Heart left ventricle (tissue), 13 donors: ENCODE measurements around the gene OPN4.

ENCODE experiments used
- POLR2A ChIP-seq, 2 donors: fragments of 450-650 bp; IDR thresholded peaks; one replicate each; pipeline ENCODE4 v1.6.1; 2017; ENCODE audit warnings: antibody characterized with exemption in 2 of 2, mild to moderate bottlenecking in 2 of 2, moderate library complexity in 2 of 2
- TF ChIP-seq, protein P1 (sequence below), 12 donors: fragments of 200-600 bp; sonication (generic) in 4 of 12; IDR thresholded peaks; one replicate each; pipeline versions ENCODE4 v1.5.0 to v1.8.0; 2018 to 2022; ENCODE audit warnings: antibody characterized with exemption in 12 of 12, mild to moderate bottlenecking in 5 of 12
- donor health status: ischemic (EF 13 %, LVEDD 7.1; RV severe dilation, severe dysfunction).
- donor health status: DM: no; HTN: yes; CAD: no.
- donor health status: DM: no; HTN: no; CAD: no.
- donor health status: ischemic (EF 25% LVEDD 6.9; RV normal size, moderate dysfunction).
- donor health status: ischemic (EF 25% LVEDD 5.7; RV mildly dilated, moderate dysfunction).
- donor health status: ischemic (EF 35%, LVEDD 5.7; RV mildly dilated, moderate dysfunction).
- donor health status: nonischemic (EF 11% LVEDD 7.7; RV severe dilation, severe dysfunction).
- donor health status: DM: yes; HTN: yes; CAD: no.
- donor health status: PGD.
- donor health status: ischemic (EF 29% LVEDD 5.4; RV normal size, mild dysfunction).
- donor health status: nonischemic (EF 23%, LVEDD 6.1; RV moderate dilation, normal function).

DNA sequence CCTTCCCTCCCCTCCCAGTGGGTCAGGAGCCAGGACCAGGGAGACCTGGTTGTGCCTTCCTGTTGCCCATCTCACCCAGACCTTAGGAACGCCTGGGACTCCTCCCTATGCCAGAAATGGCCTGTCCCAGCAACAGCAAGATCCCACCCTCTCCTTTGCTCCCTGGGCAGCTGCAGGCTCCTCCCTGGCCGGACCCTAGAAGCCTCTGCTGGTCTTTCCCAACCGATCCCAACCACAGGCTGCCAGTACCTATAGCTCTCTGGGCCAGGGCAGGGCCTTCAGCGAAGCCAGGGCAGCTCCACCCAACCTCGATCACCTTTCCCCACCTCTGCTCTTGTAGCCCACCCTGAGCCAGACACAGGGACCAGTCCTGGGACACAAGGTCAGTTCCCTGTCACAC is 35.9 kb downstream of the OPN4 start:
- TF ChIP-seq, protein P1, sequence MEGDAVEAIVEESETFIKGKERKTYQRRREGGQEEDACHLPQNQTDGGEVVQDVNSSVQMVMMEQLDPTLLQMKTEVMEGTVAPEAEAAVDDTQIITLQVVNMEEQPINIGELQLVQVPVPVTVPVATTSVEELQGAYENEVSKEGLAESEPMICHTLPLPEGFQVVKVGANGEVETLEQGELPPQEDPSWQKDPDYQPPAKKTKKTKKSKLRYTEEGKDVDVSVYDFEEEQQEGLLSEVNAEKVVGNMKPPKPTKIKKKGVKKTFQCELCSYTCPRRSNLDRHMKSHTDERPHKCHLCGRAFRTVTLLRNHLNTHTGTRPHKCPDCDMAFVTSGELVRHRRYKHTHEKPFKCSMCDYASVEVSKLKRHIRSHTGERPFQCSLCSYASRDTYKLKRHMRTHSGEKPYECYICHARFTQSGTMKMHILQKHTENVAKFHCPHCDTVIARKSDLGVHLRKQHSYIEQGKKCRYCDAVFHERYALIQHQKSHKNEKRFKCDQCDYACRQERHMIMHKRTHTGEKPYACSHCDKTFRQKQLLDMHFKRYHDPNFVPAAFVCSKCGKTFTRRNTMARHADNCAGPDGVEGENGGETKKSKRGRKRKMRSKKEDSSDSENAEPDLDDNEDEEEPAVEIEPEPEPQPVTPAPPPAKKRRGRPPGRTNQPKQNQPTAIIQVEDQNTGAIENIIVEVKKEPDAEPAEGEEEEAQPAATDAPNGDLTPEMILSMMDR (IDR thresholded peaks at IDR 0.05), result no peak
- no peak for TF ChIP-seq POLR2A (IDR thresholded peaks at IDR 0.05)
